ENCODE measurements around the gene NCLN.
"Not testable (repeated sequence)": the region's sequence is repeated elsewhere in the genome, so short reads cannot be mapped to it uniquely, and the experiment has no call there.

GRCh38 chr19:3172673-3173000 lies 13.1 kb upstream of the NCLN start:
- TF ChIP-seq CTCF, POLR2A (IDR thresholded peaks at IDR 0.05): not testable (repeated sequence)
